DOHH2 (cell line): ENCODE results near the gene RBM33.

Experiments
- H3F3A ChIP-seq: fragments of 200-600 bp; sonication (generic), shearing (Covaris generic); 2 replicates; pipeline ENCODE4 v1.6.0; 2016; ENCODE audit warnings: antibody characterized with exemption, mild to moderate bottlenecking; ENCODE audit not compliant: control insufficient read depth, insufficient read depth
- H3K27ac ChIP-seq: fragments of 200-600 bp; sonication (generic); 2 replicates; pipeline ENCODE4 v1.5.1; 2014; ENCODE audit warnings: low read depth, mild to moderate bottlenecking, low read length, moderate library complexity
- H3K27me3 ChIP-seq: fragments of 200-600 bp; sonication (generic); 2 replicates; pipeline ENCODE4 v1.6.1; 2014; ENCODE audit warnings: mild to moderate bottlenecking, low read length, mixed read lengths; ENCODE audit not compliant: control insufficient read depth
- H3K36me3 ChIP-seq: fragments of 200-600 bp; sonication (generic); 2 replicates; pipeline ENCODE4 v1.6.1; 2014; ENCODE audit warnings: mild to moderate bottlenecking, low read length, moderate library complexity, mixed read lengths; ENCODE audit not compliant: control insufficient read depth
- H3K4me1 ChIP-seq: fragments of 200-600 bp; sonication (generic); 2 replicates; pipeline ENCODE4 v1.6.1; 2014; ENCODE audit warnings: mild to moderate bottlenecking, low read length, mixed read lengths; ENCODE audit not compliant: control insufficient read depth
- H3K4me2 ChIP-seq: fragments of 200-600 bp; sonication (generic); 2 replicates; pipeline ENCODE4 v1.6.0; 2014; ENCODE audit warnings: mild to moderate bottlenecking, low read length, moderate library complexity
- H3K4me3 ChIP-seq: fragments of 200-600 bp; sonication (generic); 2 replicates; pipeline ENCODE4 v1.5.1; 2014; ENCODE audit warnings: mild to moderate bottlenecking, low read length, mixed read lengths
- H3K79me2 ChIP-seq: fragments of 200-600 bp; sonication (generic); 2 replicates; pipeline ENCODE4 v1.6.1; 2014; ENCODE audit warnings: mild to moderate bottlenecking, low read length, mixed read lengths; ENCODE audit not compliant: control insufficient read depth
- H3K9me2 ChIP-seq: fragments of 200-600 bp; sonication (generic); replicated peaks from 2 replicates; pipeline ENCODE4 v1.6.1; 2014; ENCODE audit warnings: mild to moderate bottlenecking, low read length, mixed read lengths; ENCODE audit not compliant: control insufficient read depth
- H3K9me3 ChIP-seq: fragments of 200-600 bp; sonication (generic); 2 replicates; pipeline ENCODE4 v1.6.1; 2014; ENCODE audit warnings: antibody characterized with exemption, low read length, mixed read lengths; ENCODE audit not compliant: control insufficient read depth, insufficient read depth
- H4K20me1 ChIP-seq: fragments of 200-600 bp; sonication (generic); 2 replicates; pipeline ENCODE4 v1.6.0; 2014; ENCODE audit warnings: low read depth, mild to moderate bottlenecking, antibody characterized with exemption, low read length, moderate library complexity; ENCODE audit not compliant: control insufficient read depth, insufficient read depth
- CTCF ChIP-seq: fragments of 200-600 bp; sonication (generic); IDR thresholded peaks from one replicate; pipeline ENCODE4 v1.5.1; 2014; ENCODE audit warnings: antibody characterized with exemption, mild to moderate bottlenecking, low read depth, low read length; ENCODE audit not compliant: poor library complexity, severe bottlenecking
- EZH2phosphoT487 ChIP-seq: fragments of 200-600 bp; sonication (generic); IDR thresholded peaks from 2 replicates; pipeline ENCODE4 v1.6.1; 2017; ENCODE audit warnings: borderline replicate concordance, mild to moderate bottlenecking, antibody characterized with exemption, low read length, moderate library complexity, mixed read lengths

The RBM33 gene

GRCh38 chr7:155694851-155695250, 50.4 kb downstream of the RBM33 start:
- Histone ChIP-seq H3K27ac (no peak overlapping the region), H3K9me3 (no peaks in the 10 kb centered on the region), H3K4me3 (no peak overlapping the region), H3K36me3 (peaks cover 57% of the 10 kb centered on the region), H3K9me2 (no peaks in the 10 kb centered on the region), H4K20me1 (peaks cover 25% of the 10 kb centered on the region; the same call in 1 of the 2 replicates), H3K79me2 (peaks cover 100% of the 10 kb centered on the region), H3K4me1 (peaks cover 4% of the 10 kb centered on the region; the same call in 1 of the 2 replicates), H3K27me3 (no peaks in the 10 kb centered on the region), H3F3A (no peaks in the 10 kb centered on the region), H3K4me2 (no peak overlapping the region)
- TF ChIP-seq CTCF (no peak), EZH2phosphoT487 (no peak)

- Histone ChIP-seq H3K4me3 (no peak overlapping the region), H3K4me1 (peaks cover 4% of the 10 kb centered on the region; the same call in 1 of the 2 replicates), H3K9me3 (no peaks in the 10 kb centered on the region), H4K20me1 (peaks cover 25% of the 10 kb centered on the region; the same call in 1 of the 2 replicates), H3K36me3 (peaks cover 70% of the 10 kb centered on the region), H3F3A (no peaks in the 10 kb centered on the region), H3K4me2 (no peak overlapping the region), H3K27me3 (no peaks in the 10 kb centered on the region), H3K9me2 (no peaks in the 10 kb centered on the region), H3K27ac (no peak overlapping the region), H3K79me2 (peaks cover 92% of the 10 kb centered on the region)
- no peak for TF ChIP-seq CTCF
- no peak for TF ChIP-seq EZH2phosphoT487
These were observed 52.3 kb downstream of the RBM33 start for GRCh38 chr7:155696747-155697146.

- peaks cover 76% of the 10 kb centered on the region for H3K36me3 ChIP-seq
- H3K4me3 ChIP-seq = no peak overlapping the region
- H4K20me1 ChIP-seq = peaks cover 19% of the 10 kb centered on the region; the same call in 1 of the 2 replicates
- H3K9me2 ChIP-seq = no peaks in the 10 kb centered on the region
- no peaks in the 10 kb centered on the region for H3K27me3 ChIP-seq
- H3K4me1 ChIP-seq = no peaks in the 10 kb centered on the region
- no peaks in the 10 kb centered on the region for H3K9me3 ChIP-seq
- no peak overlapping the region for H3K27ac ChIP-seq
- H3K4me2 ChIP-seq = no peak overlapping the region
- no peak for TF ChIP-seq CTCF
- no peak for TF ChIP-seq EZH2phosphoT487
- H3K79me2 ChIP-seq = peaks cover 88% of the 10 kb centered on the region
- H3F3A ChIP-seq = no peaks in the 10 kb centered on the region
These were observed 54.2 kb downstream of the RBM33 start for GRCh38 chr7:155698633-155699032.

- no peak overlapping the region for H3K27ac ChIP-seq
- peaks cover 79% of the 10 kb centered on the region for H3K36me3 ChIP-seq
These were observed 54.7 kb downstream of the RBM33 start for GRCh38 chr7:155699180-155699579.

More at GRCh38 chr7:155699180-155699579, 54.7 kb downstream of the RBM33 start:
- H3K4me2 ChIP-seq = no peak overlapping the region
- no peaks in the 10 kb centered on the region for H3K9me3 ChIP-seq
- no peak overlapping the region for H3K4me3 ChIP-seq
- no peaks in the 10 kb centered on the region for H3K9me2 ChIP-seq
- H3K4me1 ChIP-seq = no peaks in the 10 kb centered on the region
- no peaks in the 10 kb centered on the region for H3F3A ChIP-seq
- TF ChIP-seq CTCF = no peak
- no peak for TF ChIP-seq EZH2phosphoT487
- peaks cover 19% of the 10 kb centered on the region; the same call in 1 of the 2 replicates for H4K20me1 ChIP-seq
- H3K27me3 ChIP-seq = no peaks in the 10 kb centered on the region
- peaks cover 88% of the 10 kb centered on the region for H3K79me2 ChIP-seq
